BE2C (cell line): ENCODE results near the gene COLQ.

Source experiments
- DNase-seq: peaks from one replicate; pipeline ENCODE4 v3.0.0-alpha.2; 2020
- H3K27me3 ChIP-seq: fragments of 250-450 bp; sonication (Bioruptor Pico); 2 replicates; pipeline ENCODE4 v1.5.1; 2020; ENCODE audit warnings: mild to moderate bottlenecking
- H3K36me3 ChIP-seq: fragments of 250-450 bp; sonication (Bioruptor Pico); 2 replicates; pipeline ENCODE4 v1.5.1; 2020; ENCODE audit warnings: mild to moderate bottlenecking
- H3K4me1 ChIP-seq: fragments of 250-450 bp; sonication (Bioruptor Pico); 2 replicates; pipeline ENCODE4 v1.5.1; 2020
- H3K4me3 ChIP-seq: 2 replicates; pipeline ENCODE4 v1.5.1; 2011; ENCODE audit warnings: low read depth, low read length
- H3K9me3 ChIP-seq: fragments of 250-450 bp; sonication (Bioruptor Pico); 2 replicates; pipeline ENCODE4 v1.5.1; 2020
- TF ChIP-seq, protein P1 (sequence below): IDR thresholded peaks from 2 replicates; pipeline ENCODE4 v1.5.1; 2012; ENCODE audit warnings: mild to moderate bottlenecking, low read depth, low read length

The COLQ gene

DNA sequence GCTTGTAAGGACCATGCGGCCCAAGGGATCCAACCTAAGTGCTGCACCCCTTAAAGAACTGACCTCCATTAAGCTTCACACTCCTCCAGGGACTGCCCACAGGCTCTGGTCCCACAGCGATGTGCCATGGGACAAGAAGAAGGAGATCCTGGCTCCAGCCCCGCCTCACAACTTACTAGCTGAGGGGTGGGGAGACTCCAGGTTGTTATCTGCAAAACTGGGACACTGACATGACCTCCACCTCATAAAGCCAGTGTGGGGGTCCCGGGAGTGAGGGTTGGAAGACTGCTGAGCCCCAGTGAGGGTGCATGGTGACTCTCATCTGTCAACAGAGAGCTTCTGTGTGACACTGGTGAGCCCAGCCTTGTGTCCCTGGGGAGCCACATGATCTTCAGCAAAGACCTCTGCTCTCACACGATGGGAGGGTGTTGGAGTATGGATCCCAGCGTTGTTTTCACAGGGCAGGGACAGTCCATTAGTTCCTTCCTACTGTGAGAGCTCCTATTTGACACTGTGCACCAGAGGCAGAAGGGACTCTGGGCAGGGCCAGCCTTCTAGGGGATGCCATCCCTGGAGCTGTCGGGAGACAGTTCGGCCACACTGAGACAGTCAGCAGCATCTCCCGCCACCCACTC, 67.4 kb downstream of the COLQ start:
- DNase-seq, result no peak
- TF ChIP-seq, protein P1, sequence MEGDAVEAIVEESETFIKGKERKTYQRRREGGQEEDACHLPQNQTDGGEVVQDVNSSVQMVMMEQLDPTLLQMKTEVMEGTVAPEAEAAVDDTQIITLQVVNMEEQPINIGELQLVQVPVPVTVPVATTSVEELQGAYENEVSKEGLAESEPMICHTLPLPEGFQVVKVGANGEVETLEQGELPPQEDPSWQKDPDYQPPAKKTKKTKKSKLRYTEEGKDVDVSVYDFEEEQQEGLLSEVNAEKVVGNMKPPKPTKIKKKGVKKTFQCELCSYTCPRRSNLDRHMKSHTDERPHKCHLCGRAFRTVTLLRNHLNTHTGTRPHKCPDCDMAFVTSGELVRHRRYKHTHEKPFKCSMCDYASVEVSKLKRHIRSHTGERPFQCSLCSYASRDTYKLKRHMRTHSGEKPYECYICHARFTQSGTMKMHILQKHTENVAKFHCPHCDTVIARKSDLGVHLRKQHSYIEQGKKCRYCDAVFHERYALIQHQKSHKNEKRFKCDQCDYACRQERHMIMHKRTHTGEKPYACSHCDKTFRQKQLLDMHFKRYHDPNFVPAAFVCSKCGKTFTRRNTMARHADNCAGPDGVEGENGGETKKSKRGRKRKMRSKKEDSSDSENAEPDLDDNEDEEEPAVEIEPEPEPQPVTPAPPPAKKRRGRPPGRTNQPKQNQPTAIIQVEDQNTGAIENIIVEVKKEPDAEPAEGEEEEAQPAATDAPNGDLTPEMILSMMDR, result no peak

DNA sequence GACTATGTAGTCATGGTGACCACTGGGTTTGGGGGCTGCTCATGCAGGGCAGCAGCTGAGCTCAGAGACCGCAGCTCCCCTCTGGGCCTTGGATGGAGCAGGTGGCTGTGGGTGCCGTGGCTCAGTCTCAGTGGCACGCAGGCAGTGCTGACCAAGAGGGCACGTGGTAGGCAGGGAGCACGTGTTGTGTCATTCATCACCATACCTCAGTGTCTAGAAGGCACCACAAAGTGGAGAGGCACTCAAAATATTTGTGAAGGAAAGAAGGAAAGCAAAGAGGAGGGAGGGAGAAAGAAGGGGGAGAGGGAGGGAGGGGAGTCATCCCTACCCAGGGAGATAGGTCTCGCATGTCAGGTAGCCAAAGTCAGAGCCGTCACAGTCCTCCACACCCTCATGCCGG, 68.0 kb downstream of the COLQ start:
- no peaks in the 10 kb centered on the region for H3K9me3 ChIP-seq
- no peaks in the 10 kb centered on the region for H3K4me1 ChIP-seq
- DNase-seq, result no peak
- H3K27me3 ChIP-seq, result no peaks in the 10 kb centered on the region
- H3K36me3 ChIP-seq, result no peaks in the 10 kb centered on the region
- TF ChIP-seq, protein P1, result no peak
- H3K4me3 ChIP-seq, result no peak overlapping the region

More for the DNA sequence above, 67.4 kb downstream of the COLQ start:
- no peaks in the 10 kb centered on the region for H3K36me3 ChIP-seq
- no peaks in the 10 kb centered on the region for H3K9me3 ChIP-seq
- H3K27me3 ChIP-seq, result no peaks in the 10 kb centered on the region
- no peaks in the 10 kb centered on the region for H3K4me1 ChIP-seq
- H3K4me3 ChIP-seq, result no peak overlapping the region

DNA sequence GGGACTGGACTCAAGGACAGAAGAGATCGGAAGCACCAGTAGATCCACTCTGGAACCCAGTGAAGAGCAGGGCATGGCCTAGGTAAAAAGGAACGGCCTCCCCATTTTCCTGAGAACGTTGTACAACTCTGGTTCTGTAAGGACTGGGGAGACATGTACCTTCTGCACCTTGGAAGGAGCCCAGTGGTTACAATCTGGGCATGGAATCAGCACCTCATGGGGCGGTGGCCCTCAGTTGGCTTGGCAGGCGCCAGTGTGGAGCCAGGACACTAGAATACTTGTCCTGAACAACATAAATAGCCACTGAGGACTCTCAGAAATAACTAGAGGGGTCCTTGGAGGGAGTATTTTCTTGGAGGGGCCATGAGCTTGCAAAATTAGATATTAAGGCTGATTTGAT, 68.5 kb downstream of the COLQ start:
- H3K4me1 ChIP-seq, result no peaks in the 10 kb centered on the region
- no peak for DNase-seq
- H3K4me3 ChIP-seq, result no peak overlapping the region
- H3K36me3 ChIP-seq, result no peaks in the 10 kb centered on the region
- no peaks in the 10 kb centered on the region for H3K9me3 ChIP-seq
- H3K27me3 ChIP-seq, result no peaks in the 10 kb centered on the region
- TF ChIP-seq, protein P1, result no peak

GRCh38 chr3:15452156-15452555, 69.3 kb downstream of the COLQ start:
- Histone ChIP-seq H3K36me3 (no peaks in the 10 kb centered on the region), H3K9me3 (no peaks in the 10 kb centered on the region), H3K4me3 (no peak overlapping the region), H3K27me3 (no peaks in the 10 kb centered on the region), H3K4me1 (no peaks in the 10 kb centered on the region)
- TF ChIP-seq, protein P1, result no peak
- DNase-seq, result no peak

GRCh38 chr3:15451216-15452113, 70.0 kb downstream of the COLQ start:
- Histone ChIP-seq H3K4me1 (no peaks in the 10 kb centered on the region), H3K4me3 (no peak overlapping the region), H3K27me3 (no peaks in the 10 kb centered on the region), H3K9me3 (no peaks in the 10 kb centered on the region), H3K36me3 (no peaks in the 10 kb centered on the region)
- TF ChIP-seq, protein P1, result no peak
- no peak for DNase-seq
